Right forelimb (tissue), 1 donor: ENCODE measurements around the gene PAX4.

Source experiments
- DNase-seq: peaks from one replicate; pipeline ENCODE4 v3.0.0-alpha.2; 2018

The PAX4 gene

DNA sequence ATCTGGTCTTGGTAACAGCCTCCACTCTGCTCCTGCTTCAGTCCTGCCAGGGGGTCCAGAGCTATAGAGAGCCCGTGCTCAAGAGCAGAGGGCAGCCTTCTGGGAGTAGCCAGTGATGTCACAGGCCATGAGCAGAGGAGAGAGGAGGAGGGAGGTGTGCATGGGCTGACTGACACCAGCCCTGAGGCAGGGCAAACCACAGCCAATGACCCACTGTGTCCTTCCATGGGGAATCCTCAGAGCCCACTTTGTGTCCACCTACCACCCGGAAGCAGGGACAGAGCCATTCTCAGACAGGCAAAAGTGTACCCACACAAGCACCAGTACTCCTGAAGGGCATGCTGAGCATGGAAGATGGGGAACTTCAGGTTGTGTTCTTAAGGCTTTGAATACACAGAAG is at the start of gene PAX4:
Gene PAX4, minus strand, starts transcription at position 101 of the 400 bp plus-strand sequence. CDS start 2,214 bp downstream, outside the sequence.
- DNase-seq = no peak

DNA sequence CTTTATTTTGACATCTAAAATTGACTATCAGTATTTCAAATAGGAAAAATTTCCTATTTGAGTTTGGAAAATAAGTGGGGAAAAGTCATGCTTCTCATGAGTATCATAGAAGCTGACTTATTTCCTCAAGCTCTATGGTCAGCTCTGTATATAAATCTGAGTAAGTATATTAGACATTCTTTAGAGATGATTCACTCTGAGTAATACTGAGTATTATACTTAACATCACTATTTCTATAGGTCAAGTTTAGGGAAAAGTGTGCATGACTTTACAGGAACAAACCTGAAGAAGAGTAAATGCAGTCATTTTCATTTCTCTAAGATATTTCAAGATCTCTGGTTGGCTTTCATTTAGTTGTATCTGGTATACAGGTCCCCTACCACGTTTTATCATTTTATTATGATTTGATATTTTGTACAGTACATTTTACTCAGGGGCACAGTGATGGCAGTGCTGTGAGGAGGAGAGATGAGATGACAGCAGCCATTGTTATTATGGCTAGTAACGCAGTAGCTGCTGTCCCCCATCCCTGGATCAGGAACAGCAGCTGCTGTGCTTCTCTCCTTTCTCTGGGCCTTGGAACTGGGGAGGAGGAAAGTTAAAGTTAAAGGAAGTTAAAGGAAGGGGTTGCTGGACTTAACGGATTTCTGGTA is 49.2 kb upstream of the PAX4 start:
- no peak for DNase-seq

DNA sequence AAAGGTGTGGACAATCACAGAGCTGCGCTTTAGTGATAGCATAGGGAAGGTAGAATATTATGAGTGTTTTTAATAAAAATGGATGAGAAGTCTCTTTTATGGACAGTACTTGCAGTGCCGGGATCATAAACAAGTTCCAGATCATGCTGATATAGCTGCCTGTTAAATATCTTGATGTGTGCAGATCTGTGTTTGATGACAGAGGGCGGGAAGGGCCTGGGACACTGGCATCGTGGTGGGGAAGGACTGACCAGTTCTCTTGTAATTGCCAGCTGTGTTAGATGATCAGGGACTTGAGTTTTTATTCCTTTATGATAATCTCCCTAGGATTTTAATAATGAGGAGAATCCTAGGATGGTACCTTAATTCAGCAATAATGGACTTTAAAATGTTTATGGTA is 48.7 kb upstream of the PAX4 start:
- DNase-seq = no peak

GRCh38 chr7:127665922-127666321 is 48.0 kb upstream of the PAX4 start:
- DNase-seq = no peak

- no peak for DNase-seq
These were observed 41.2 kb upstream of the PAX4 start for GRCh38 chr7:127658970-127659630.

- no peak for DNase-seq
These were observed 39.6 kb upstream of the PAX4 start for GRCh38 chr7:127657500-127657899.

DNA sequence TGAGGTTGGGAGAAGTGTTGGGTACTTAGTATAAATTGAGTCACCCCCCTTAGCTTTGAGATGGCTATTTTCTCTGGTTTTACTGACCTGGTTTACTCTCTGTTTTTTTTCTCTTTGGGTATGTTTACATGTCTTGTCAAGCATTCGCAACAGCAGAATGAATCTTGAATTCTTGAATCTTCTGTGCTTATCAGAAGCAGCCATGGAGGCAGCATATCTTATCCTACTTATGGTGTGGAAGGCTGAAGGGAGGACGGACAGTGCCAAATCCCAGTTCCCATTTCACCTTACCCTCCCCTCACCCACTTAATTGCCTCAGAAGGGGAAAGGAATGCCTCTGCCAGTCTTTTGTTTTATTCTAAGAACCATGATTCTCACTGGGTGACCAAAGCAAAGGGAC is 37.8 kb upstream of the PAX4 start:
- no peak for DNase-seq

DNA sequence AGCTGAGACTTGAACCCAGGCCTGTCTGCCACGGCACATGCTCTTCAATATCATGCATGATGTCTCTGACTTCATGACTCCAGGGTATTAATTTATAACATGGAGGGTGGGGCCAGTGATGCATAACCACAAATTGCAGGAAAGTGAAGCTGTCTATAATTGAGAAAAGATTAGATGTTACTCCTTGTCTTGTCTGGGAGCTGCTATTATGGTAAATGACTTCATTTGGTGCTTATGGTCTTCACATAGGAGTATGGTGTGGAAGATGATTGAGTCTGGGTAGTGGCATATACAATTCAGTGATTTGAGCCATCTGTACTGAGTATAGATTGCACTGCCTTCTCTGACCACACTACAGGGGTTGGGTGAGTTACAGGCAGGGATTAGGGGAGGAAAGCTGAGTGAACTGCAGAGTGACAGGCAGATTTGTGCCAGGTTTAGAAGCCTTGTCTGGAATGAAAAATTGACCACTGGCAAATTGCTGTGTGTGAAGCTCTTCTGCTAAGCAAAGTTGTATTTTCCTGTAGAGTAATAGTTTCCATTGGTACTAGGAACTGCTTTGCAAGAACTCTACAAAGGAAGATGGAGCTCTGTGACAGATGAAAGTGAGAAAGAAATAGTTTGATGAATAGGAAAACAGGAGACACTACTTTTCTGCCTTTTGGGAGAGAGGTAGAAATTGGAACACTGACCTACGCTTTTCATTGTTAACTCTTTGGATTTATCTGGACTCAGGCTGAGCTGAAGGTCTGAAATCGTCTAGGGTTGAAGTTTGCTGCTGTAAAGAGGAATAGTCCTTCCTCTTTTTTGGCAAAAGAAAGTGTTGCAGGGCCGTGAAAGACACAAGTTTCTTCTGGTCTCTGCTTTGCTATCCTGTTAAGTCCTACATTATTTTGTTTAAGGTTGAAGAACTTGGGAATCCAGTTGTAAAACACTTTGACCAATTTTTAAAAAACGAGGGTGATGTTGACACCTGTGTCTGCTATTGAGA is 36.8 kb upstream of the PAX4 start:
- no peak for DNase-seq

DNA sequence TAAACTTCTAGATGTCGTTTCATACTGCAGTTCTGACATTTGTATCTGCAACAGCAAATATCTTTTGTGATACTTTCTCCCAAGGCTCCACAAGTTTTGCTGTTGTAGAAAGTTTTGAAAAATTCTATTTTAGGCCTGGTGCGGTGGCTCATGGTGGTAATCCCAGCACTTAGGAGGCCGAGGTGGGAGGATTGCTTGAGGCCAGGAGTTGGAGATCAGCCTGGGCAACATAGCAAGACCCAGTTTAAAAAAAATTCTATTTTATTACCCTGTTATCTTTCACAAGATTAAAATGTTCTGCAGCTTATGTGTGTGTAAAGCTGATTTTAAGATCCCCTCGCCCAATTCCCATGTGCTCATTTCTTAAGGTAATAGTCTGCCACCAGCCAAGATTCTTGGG is 35.5 kb upstream of the PAX4 start:
- no peak for DNase-seq

DNA sequence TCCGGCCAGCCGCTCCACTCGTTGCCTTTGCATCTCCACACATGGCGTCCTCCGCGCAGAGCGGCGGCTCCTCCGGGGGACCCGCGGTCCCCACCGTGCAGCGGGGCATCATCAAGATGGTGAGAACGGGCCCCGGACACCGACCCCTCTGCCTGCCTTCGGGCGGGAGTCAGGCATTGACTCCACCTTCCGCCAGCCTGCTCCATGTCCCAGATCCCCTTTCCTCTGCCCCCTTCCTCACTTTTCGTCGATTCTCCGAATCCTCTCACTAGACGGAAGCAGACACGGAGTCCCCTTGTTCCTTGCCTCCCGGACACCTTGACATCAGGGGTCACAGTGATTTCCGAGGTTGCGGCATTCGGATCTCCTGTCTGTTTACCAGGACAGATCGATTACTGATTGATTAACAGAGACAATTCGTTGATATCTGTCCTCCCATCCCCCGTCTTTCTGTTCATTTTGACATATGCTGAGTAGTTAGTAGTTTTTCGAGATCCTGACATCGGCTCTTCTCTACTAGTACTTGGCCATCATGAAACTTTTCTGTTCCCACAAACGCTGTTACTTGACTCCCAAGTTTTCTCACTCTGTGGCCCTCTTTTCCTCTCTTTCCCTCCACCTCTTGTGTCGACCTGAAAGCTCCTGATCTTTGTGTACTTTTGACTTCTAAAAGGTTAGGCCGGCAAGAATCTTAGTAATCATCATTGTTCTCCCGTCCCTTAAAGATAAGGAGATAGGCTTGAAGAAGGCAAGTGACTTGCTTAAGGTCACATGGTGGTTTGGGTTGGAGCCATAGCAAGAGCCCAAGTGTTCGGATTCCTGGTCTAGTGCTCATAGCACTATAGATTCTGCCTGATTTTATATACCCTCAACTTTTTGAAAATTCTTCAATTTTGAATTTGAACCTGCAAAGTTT is 34.6 kb upstream of the PAX4 start:
- DNase-seq = no peak

DNA sequence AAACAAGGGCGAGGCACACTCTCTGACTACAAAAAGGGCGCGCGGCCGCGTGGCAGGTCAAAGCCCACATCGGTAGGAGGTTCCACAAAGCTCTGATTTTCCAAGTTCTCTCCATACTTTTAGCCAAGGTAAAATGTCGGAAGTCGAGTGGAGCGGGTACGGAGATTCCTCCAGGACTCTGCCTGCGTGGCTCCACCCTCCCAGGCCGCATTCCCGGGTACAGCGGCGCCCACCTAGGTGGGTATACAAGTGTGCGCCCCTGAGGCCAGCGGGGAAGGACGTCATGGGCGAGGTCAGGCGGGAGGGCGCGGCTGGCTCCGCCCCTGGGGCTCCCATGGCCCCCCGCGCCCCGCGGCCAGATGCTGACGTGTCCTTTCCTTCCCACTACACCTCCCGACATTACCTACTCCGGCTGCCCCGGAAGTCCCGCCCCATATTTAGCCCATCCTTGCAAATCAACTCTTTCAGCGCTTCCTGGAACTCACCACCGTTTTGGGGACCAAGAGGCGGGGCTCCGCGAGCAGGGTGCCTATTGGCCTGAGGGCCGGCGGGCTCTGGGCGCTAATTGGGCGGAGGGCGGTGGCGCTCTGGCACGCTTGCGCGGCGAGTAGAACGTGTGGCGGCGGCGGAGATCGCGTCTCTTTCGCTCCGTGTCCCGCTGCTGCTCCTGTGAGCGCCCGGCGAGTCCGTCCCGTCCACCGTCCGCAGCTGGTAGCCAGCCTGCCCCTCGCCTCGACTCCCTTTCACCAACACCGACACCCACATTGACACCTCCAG is 33.8 kb upstream of the PAX4 start, which contains the start of gene SND1:
Gene SND1, plus strand, starts transcription at position 639 of the 777 bp plus-strand sequence. CDS start 180 bp downstream, outside the sequence.
- DNase-seq = peak; percentile 99

DNA sequence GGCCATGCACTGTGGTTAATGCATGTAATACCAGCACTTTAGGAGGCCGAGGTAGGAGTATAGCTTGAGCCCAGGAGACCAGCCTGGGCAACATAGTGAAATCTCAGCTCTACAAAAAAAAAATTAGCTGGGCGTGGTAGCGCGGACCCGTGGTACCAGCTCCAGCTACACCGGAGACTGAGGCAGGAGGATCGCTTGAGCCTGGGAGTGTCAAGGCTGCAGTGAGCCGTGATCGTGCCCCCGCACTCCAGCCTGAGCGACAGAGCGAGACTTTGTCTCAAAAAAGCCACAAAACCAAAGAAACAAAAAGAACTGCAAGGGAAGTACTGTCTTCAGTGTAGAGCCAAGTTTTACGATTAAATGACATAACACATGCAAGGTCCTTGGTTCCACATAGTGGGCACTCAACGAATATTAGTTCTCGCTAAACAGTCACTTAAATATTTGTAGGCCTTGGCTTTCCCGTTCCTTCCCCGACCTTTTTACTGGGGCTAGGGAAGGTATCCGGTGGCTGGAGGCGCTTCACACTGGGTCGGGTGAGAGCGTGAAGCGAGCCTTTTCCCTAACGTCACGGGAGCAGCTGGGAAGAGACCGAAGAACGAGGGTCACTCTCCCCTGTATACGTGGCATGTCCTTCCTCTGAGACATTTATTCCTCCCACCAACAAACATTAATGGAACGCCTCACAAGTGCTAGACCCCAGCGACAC is 33.1 kb upstream of the PAX4 start:
- DNase-seq = no peak

GRCh38 chr7:127648986-127649385 is 31.0 kb upstream of the PAX4 start:
- DNase-seq = no peak

- DNase-seq = no peak
These were observed 29.7 kb upstream of the PAX4 start for GRCh38 chr7:127647636-127648035.

GRCh38 chr7:127644484-127644883 is 26.5 kb upstream of the PAX4 start:
- DNase-seq = no peak

GRCh38 chr7:127638197-127638596 is 20.3 kb upstream of the PAX4 start:
- no peak for DNase-seq

- DNase-seq = no peak
These were observed 17.8 kb upstream of the PAX4 start for GRCh38 chr7:127635659-127636285.

- DNase-seq = no peak
These were observed 14.5 kb upstream of the PAX4 start for GRCh38 chr7:127632276-127632910.

GRCh38 chr7:127629268-127629854 is 11.4 kb upstream of the PAX4 start:
- DNase-seq = no peak
